ENCODE results near the gene ASMTL.

Gene ASMTL

GRCh38 chrX:1418901-1419544 lies 33.7 kb downstream of the ASMTL start:
- H3K27ac ChIP-seq (ENCODE audit: poor library complexity, severe bottlenecking) = no peak overlapping the region
- TF ChIP-seq CTCF (IDR thresholded peaks at IDR 0.05; ENCODE audit: poor library complexity, severe bottlenecking) = no peak
- ATAC-seq (ENCODE audit: low read depth) = no peak; the same call in 2 of the 3 replicates
- no peaks in the 10 kb centered on the region for H3K27me3 ChIP-seq (ENCODE audit: insufficient read depth, poor library complexity, severe bottlenecking)
- H3K4me3 ChIP-seq (ENCODE audit: severe bottlenecking) = no peak overlapping the region
- no peaks in the 10 kb centered on the region for H3K4me1 ChIP-seq (ENCODE audit: insufficient read depth, poor library complexity, severe bottlenecking)
- peaks cover 10% of the 10 kb centered on the region for H3K9me3 ChIP-seq (ENCODE audit: severe bottlenecking)
- no peak for DNase-seq (ENCODE audit: low spot score)
- H3K36me3 ChIP-seq (ENCODE audit: low read depth) = peaks cover 33% of the 10 kb centered on the region

GRCh38 chrX:1417921-1418771 lies 34.6 kb downstream of the ASMTL start:
- Histone ChIP-seq H3K36me3 (ENCODE audit: low read depth) (peaks cover 33% of the 10 kb centered on the region), H3K27ac (ENCODE audit: poor library complexity, severe bottlenecking) (no peak overlapping the region), H3K27me3 (ENCODE audit: insufficient read depth, poor library complexity, severe bottlenecking) (no peaks in the 10 kb centered on the region), H3K4me1 (ENCODE audit: insufficient read depth, poor library complexity, severe bottlenecking) (no peaks in the 10 kb centered on the region), H3K9me3 (ENCODE audit: severe bottlenecking) (peaks cover 8% of the 10 kb centered on the region), H3K4me3 (ENCODE audit: severe bottlenecking) (no peak overlapping the region)
- no peak for TF ChIP-seq CTCF (IDR thresholded peaks at IDR 0.05; ENCODE audit: poor library complexity, severe bottlenecking)
- no peak for ATAC-seq (ENCODE audit: low read depth)
- no peak for DNase-seq (ENCODE audit: low spot score)

- ATAC-seq (ENCODE audit: low read depth) = no peak
- H3K27ac ChIP-seq (ENCODE audit: poor library complexity, severe bottlenecking) = no peak overlapping the region
Observed at GRCh38 chrX:1416965-1417760, 35.5 kb downstream of the ASMTL start.

GRCh38 chrX:1416327-1416784 lies 36.4 kb downstream of the ASMTL start:
- ATAC-seq (ENCODE audit: low read depth) (no peak), DNase-seq (ENCODE audit: low spot score) (no peak)
- Histone ChIP-seq H3K36me3 (ENCODE audit: low read depth) (peaks cover 28% of the 10 kb centered on the region), H3K9me3 (ENCODE audit: severe bottlenecking) (no peaks in the 10 kb centered on the region), H3K4me1 (ENCODE audit: insufficient read depth, poor library complexity, severe bottlenecking) (no peaks in the 10 kb centered on the region), H3K27me3 (ENCODE audit: insufficient read depth, poor library complexity, severe bottlenecking) (no peaks in the 10 kb centered on the region), H3K27ac (ENCODE audit: poor library complexity, severe bottlenecking) (no peak overlapping the region), H3K4me3 (ENCODE audit: severe bottlenecking) (no peak overlapping the region)
- TF ChIP-seq CTCF (IDR thresholded peaks at IDR 0.05; ENCODE audit: poor library complexity, severe bottlenecking) = no peak

More at GRCh38 chrX:1416965-1417760, 35.5 kb downstream of the ASMTL start:
- DNase-seq (ENCODE audit: low spot score) = no peak
- no peaks in the 10 kb centered on the region for H3K4me1 ChIP-seq (ENCODE audit: insufficient read depth, poor library complexity, severe bottlenecking)
- no peak overlapping the region for H3K4me3 ChIP-seq (ENCODE audit: severe bottlenecking)
- peaks cover under 1% of the 10 kb centered on the region for H3K9me3 ChIP-seq (ENCODE audit: severe bottlenecking)
- TF ChIP-seq CTCF (IDR thresholded peaks at IDR 0.05; ENCODE audit: poor library complexity, severe bottlenecking) = no peak
- H3K36me3 ChIP-seq (ENCODE audit: low read depth) = peaks cover 31% of the 10 kb centered on the region
- H3K27me3 ChIP-seq (ENCODE audit: insufficient read depth, poor library complexity, severe bottlenecking) = no peaks in the 10 kb centered on the region
